OCI-LY3 (cell line): ENCODE results near the gene NRAP.

Experiments used
- H2AFZ ChIP-seq: fragments of 200-600, 300-600 bp; shearing (Covaris generic); 2 replicates; pipeline ENCODE4 v1.6.0; 2014; ENCODE audit warnings: antibody characterized with exemption, low read depth, low read length
- H3K27ac ChIP-seq: fragments of 200-600, 300-600 bp; sonication (generic); 2 replicates; pipeline ENCODE4 v1.5.1; 2014; ENCODE audit warnings: mild to moderate bottlenecking, low read length, moderate library complexity, mixed read lengths
- H3K27me3 ChIP-seq: fragments of 200-600, 300-600 bp; sonication (generic); 2 replicates; pipeline ENCODE4 v1.6.1; 2014; ENCODE audit warnings: low read depth, low read length, mixed read lengths
- H3K36me3 ChIP-seq: fragments of 200-600, 300-600 bp; sonication (generic); replicated peaks from 2 replicates; pipeline ENCODE3; 2014; ENCODE audit warnings: low read depth, low read length, mixed read lengths
- H3K4me1 ChIP-seq: fragments of 300-600, 200-600 bp; sonication (generic); 2 replicates; pipeline ENCODE4 v1.6.1; 2014; ENCODE audit warnings: low read length, mixed read lengths
- H3K4me2 ChIP-seq: fragments of 200-600, 300-600 bp; sonication (generic); 2 replicates; pipeline ENCODE4 v1.6.1; 2014; ENCODE audit warnings: low read length, mixed read lengths
- H3K4me3 ChIP-seq: fragments of 300-600, 200-600 bp; sonication (generic); 2 replicates; pipeline ENCODE4 v1.5.1; 2014; ENCODE audit warnings: antibody characterized with exemption, mild to moderate bottlenecking, low read length, moderate library complexity
- H3K79me2 ChIP-seq: fragments of 300-600, 200-600 bp; shearing (Covaris generic); 2 replicates; pipeline ENCODE4 v1.6.1; 2014; ENCODE audit warnings: mild to moderate bottlenecking, low read length, mixed read lengths
- H3K9ac ChIP-seq: fragments of 300-600, 200-600 bp; shearing (Covaris generic); 2 replicates; pipeline ENCODE4 v1.6.0; 2014; ENCODE audit warnings: mild to moderate bottlenecking, low read length, moderate library complexity
- H3K9me3 ChIP-seq: fragments of 200-600, 300-600 bp; shearing (Covaris generic); 2 replicates; pipeline ENCODE4 v1.6.1; 2014; ENCODE audit warnings: low read length, mixed read lengths; ENCODE audit not compliant: insufficient read depth
- H4K20me1 ChIP-seq: fragments of 200-600, 300-600 bp; sonication (generic); 2 replicates; pipeline ENCODE4 v1.6.1; 2016; ENCODE audit warnings: low read length, mixed read lengths; ENCODE audit not compliant: insufficient read depth
- EZH2phosphoT487 ChIP-seq: fragments of 200-600 bp; shearing (Covaris generic); IDR thresholded peaks from 2 replicates; pipeline ENCODE4 v1.6.1; 2018; ENCODE audit warnings: antibody characterized with exemption, mixed run types, low read depth
- TF ChIP-seq, protein P1 (sequence below): fragments of 200-600, 300-600 bp; sonication (generic); IDR thresholded peaks from 2 replicates; pipeline ENCODE4 v1.5.1; 2014; ENCODE audit warnings: antibody characterized with exemption, low read length, low read depth

The NRAP gene

GRCh38 chr10:113572520-113573290 is 91.1 kb downstream of the NRAP start:
- Histone ChIP-seq H3K79me2 (no peaks in the 10 kb centered on the region), H3K4me3 (no peak overlapping the region), H3K27me3 (no peaks in the 10 kb centered on the region), H3K9me3 (no peaks in the 10 kb centered on the region), H4K20me1 (no peaks in the 10 kb centered on the region), H3K36me3 (no peaks in the 10 kb centered on the region), H2AFZ (no peak overlapping the region), H3K27ac (no peak overlapping the region), H3K4me2 (no peak overlapping the region), H3K9ac (no peak overlapping the region), H3K4me1 (no peaks in the 10 kb centered on the region)
- TF ChIP-seq, protein P1, sequence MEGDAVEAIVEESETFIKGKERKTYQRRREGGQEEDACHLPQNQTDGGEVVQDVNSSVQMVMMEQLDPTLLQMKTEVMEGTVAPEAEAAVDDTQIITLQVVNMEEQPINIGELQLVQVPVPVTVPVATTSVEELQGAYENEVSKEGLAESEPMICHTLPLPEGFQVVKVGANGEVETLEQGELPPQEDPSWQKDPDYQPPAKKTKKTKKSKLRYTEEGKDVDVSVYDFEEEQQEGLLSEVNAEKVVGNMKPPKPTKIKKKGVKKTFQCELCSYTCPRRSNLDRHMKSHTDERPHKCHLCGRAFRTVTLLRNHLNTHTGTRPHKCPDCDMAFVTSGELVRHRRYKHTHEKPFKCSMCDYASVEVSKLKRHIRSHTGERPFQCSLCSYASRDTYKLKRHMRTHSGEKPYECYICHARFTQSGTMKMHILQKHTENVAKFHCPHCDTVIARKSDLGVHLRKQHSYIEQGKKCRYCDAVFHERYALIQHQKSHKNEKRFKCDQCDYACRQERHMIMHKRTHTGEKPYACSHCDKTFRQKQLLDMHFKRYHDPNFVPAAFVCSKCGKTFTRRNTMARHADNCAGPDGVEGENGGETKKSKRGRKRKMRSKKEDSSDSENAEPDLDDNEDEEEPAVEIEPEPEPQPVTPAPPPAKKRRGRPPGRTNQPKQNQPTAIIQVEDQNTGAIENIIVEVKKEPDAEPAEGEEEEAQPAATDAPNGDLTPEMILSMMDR: no peak
- TF ChIP-seq EZH2phosphoT487: no peak

GRCh38 chr10:113569576-113569975 is 94.3 kb downstream of the NRAP start:
- H3K27me3 ChIP-seq: 0 out of 2 replicates have a peak, but pooled peaks cover 4% of the 10 kb centered on the region
- no peaks in the 10 kb centered on the region for H4K20me1 ChIP-seq
- no peaks in the 10 kb centered on the region for H3K79me2 ChIP-seq
- H3K9me3 ChIP-seq: no peaks in the 10 kb centered on the region
- H3K4me2 ChIP-seq: no peak overlapping the region
- H3K36me3 ChIP-seq: no peaks in the 10 kb centered on the region
- no peak for TF ChIP-seq EZH2phosphoT487
- TF ChIP-seq, protein P1: no peak
- H2AFZ ChIP-seq: no peak overlapping the region
- H3K4me1 ChIP-seq: no peaks in the 10 kb centered on the region
- H3K27ac ChIP-seq: no peak overlapping the region
- no peak overlapping the region for H3K9ac ChIP-seq
- no peak overlapping the region for H3K4me3 ChIP-seq

DNA sequence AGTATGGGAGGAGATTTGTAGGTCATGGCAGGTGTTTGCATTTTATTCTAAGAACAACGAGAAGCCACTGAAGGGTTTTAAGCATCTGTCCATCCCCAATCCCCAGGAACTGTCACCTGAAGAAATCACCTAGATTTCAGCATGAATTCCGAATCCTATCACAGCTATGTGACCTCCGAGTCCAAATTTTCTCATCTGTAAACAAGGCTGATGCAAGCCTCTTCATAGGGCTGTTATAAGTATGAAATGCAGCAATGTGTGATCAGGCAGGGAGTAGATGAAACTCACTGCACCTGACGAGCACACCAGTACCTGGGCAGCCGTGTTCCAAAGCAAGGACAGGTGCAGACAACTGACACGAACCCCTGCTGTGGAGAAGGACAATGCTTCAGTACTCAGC is 97.0 kb downstream of the NRAP start:
- TF ChIP-seq, protein P1: no peak
- TF ChIP-seq EZH2phosphoT487: no peak
- H3K4me3 ChIP-seq: no peak overlapping the region

GRCh38 chr10:113565364-113565763 is 98.5 kb downstream of the NRAP start:
- no peak overlapping the region for H3K9ac ChIP-seq
- H3K79me2 ChIP-seq: no peaks in the 10 kb centered on the region
- H3K4me3 ChIP-seq: no peak overlapping the region
- H3K4me1 ChIP-seq: 0 out of 2 replicates have a peak, but pooled peaks cover 3% of the 10 kb centered on the region
- TF ChIP-seq EZH2phosphoT487: no peak
- TF ChIP-seq, protein P1: no peak
- H3K4me2 ChIP-seq: no peak overlapping the region
- no peaks in the 10 kb centered on the region for H4K20me1 ChIP-seq
- no peaks in the 10 kb centered on the region for H3K9me3 ChIP-seq
- no peak overlapping the region for H3K27ac ChIP-seq
- 0 out of 2 replicates have a peak, but pooled peaks cover 4% of the 10 kb centered on the region for H3K27me3 ChIP-seq
- no peak overlapping the region for H2AFZ ChIP-seq
- no peaks in the 10 kb centered on the region for H3K36me3 ChIP-seq

More for the DNA sequence above, 97.0 kb downstream of the NRAP start:
- Histone ChIP-seq H3K27me3 (0 out of 2 replicates have a peak, but pooled peaks cover 4% of the 10 kb centered on the region), H3K9me3 (no peaks in the 10 kb centered on the region), H3K9ac (no peak overlapping the region), H3K4me2 (no peak overlapping the region), H2AFZ (no peak overlapping the region), H4K20me1 (no peaks in the 10 kb centered on the region), H3K27ac (no peak overlapping the region), H3K36me3 (no peaks in the 10 kb centered on the region), H3K4me1 (0 out of 2 replicates have a peak, but pooled peaks cover 3% of the 10 kb centered on the region), H3K79me2 (no peaks in the 10 kb centered on the region)
